NCI-H2081 treated with DMSO at 0.1 percent for 48 hours (cell line): ENCODE results near the gene SRP72.

Source experiments
- DNase-seq: peaks from one replicate; lab custom pipeline; 2025; lab: John Stamatoyannopoulos, UW

The SRP72 gene

DNA sequence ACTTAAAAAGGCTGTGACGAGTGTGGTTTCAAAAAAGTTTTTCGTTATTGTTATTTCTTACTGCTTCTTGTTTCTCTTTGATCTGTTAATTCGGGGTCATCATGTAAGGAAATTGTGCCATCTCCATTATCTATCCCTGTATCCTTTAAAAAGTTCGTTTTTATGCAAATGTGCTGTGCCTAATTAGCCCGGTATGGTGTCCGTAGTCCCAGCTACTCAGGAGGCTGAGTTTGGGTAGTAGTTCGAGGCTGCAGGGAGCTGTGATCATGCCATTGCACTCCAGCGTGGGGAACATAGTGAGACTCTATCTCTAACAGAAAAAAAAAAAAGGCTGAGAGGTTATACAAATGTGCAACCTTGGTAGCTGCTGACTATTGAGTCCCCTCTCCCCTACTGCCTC lies 83.2 kb downstream of the SRP72 start:
- DNase-seq: no peak

DNA sequence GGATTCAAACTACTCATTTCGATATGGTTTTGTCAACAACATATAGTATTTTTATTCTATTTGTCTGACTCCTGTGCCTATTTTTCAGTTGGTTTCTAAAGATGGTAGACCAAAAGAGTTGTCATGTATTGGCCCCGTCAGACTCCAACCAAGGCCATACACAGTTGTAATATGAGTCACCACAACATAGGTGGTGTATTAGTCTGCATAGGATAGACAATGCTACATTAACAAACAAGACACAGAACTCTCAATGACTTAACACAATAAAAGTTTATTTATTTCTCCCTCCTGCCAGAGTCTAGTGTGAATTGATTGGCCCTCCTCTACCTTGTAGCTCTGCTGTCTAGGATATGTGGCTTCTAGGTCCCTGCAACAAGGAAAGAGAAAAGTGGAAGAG lies 84.1 kb downstream of the SRP72 start:
- DNase-seq: no peak

DNA sequence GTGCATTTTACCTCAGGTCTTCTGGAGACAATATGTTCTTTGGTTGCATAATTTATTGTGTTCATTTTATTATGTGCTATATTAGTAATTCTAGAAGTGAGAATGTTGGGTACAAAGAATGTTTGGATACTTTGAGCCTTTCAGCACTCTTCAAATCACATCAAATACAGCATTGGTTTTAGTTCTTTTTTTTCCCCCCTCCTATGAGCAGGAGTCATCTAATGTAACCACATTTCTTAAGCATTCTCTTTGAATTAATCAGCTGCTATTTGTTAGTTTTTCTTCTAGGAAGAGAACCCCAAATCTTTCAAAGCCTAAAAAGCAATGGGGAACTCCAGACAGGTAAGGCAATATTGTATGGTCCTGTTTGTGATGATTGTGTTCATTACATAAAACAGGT lies 84.9 kb downstream of the SRP72 start:
- DNase-seq: no peak
